Measurements from ENCODE around the gene CACNA1C. TPM values are rescaled to one million over a fixed set of nuclear protein-coding genes. Genes with fewer than 3 reads are reported as not detected.

Gene CACNA1C
- total and polyA plus RNA-seq, 10 of the 15 experiments (the other 5 are each of a cell fraction or from before 2014, with no cell fraction given): under 0.01 to 0.15 (median 0.09) TPM; not detected in 5

- TF ChIP-seq ZBED1 (IDR thresholded peaks at IDR 0.05; ENCODE audit: borderline replicate concordance): no peak
Observed at GRCh38 chr12:2492236-2492635, 439.4 kb downstream of the CACNA1C start (continued).

DNA sequence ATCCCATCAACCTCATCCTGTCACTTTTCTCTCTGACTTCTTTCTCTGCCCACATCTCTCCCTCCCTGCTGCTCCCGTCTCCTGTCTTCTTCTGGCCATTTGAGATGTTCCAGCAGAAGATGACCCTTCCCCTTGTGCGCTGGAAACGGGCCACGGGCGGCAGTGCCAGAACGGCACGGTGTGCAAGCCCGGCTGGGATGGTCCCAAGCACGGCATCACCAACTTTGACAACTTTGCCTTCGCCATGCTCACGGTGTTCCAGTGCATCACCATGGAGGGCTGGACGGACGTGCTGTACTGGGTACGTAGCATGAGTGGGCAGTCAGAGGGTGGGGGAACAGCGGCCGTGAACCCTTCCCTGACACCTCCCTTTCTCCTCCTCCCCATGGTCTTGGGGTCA lies 440.3 kb downstream of the CACNA1C start:
- H3K4me2 ChIP-seq (ENCODE audit: control insufficient read depth, insufficient read depth): no peak overlapping the region
- peaks cover 0 to 7% of the 10 kb centered on the region in 2 experiments; a peak in 3 of 4 replicates for H3K27me3 ChIP-seq (replicated peaks in 1 of 2; ENCODE audit: control insufficient read depth in 2 of 2, insufficient read depth in 2 of 2, low read length in 1 of 2)
- CTCF ChIA-PET: no interaction called here
- TF ChIP-seq ASH2L (IDR thresholded peaks at IDR 0.05; ENCODE audit: borderline replicate concordance, low read depth) (no peak), HDAC2 (IDR thresholded peaks at IDR 0.05) (no peak), TAF1 (IDR thresholded peaks at IDR 0.05; ENCODE audit: borderline replicate concordance, low read depth, low read length) (no peak), MTA2 (IDR thresholded peaks at IDR 0.05; ENCODE audit: low read depth) (no peak), STAT3 (IDR thresholded peaks at IDR 0.05; ENCODE audit: low read depth, low read length) (no peak), CEBPZ (IDR thresholded peaks at IDR 0.05; ENCODE audit: low read depth, low read length) (no peak), ZNF207 (IDR thresholded peaks at IDR 0.05; ENCODE audit: borderline replicate concordance) (no peak), WRNIP1 (IDR thresholded peaks at IDR 0.05; ENCODE audit: borderline replicate concordance, low read depth, low read length) (no peak), ZBTB33 (IDR thresholded peaks at IDR 0.05) (no peak), GATAD2B (conservative IDR thresholded peaks at IDR 0.05; ENCODE audit: low read depth) (no peak)
- TF ChIP-seq, protein P1, sequence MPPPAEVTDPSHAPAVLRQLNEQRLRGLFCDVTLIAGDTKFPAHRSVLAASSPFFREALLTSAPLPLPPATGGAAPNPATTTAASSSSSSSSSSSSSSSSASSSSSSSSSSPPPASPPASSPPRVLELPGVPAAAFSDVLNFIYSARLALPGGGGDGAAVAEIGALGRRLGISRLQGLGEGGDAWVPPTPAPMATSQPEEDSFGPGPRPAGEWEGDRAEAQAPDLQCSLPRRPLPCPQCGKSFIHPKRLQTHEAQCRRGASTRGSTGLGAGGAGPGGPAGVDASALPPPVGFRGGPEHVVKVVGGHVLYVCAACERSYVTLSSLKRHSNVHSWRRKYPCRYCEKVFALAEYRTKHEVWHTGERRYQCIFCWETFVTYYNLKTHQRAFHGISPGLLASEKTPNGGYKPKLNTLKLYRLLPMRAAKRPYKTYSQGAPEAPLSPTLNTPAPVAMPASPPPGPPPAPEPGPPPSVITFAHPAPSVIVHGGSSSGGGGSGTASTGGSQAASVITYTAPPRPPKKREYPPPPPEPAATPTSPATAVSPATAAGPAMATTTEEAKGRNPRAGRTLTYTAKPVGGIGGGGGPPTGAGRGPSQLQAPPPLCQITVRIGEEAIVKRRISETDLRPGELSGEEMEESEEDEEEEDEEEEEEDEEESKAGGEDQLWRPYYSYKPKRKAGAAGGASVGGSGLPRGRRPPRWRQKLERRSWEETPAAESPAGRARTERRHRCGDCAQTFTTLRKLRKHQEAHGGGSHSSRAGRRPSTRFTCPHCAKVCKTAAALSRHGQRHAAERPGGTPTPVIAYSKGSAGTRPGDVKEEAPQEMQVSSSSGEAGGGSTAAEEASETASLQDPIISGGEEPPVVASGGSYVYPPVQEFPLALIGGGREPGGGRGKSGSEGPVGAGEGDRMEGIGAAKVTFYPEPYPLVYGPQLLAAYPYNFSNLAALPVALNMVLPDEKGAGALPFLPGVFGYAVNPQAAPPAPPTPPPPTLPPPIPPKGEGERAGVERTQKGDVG (CRISPR knock-in tag; IDR thresholded peaks at IDR 0.05): no peak
- no peaks in the 10 kb centered on the region for H3K9me3 ChIP-seq (replicated peaks; ENCODE audit: control insufficient read depth, insufficient read depth, low read length)
- no peak overlapping the region for H2AFZ ChIP-seq (ENCODE audit: control insufficient read depth, low read depth, low read length)
- no peak for FAIRE-seq
- H3K36me3 ChIP-seq (ENCODE audit: control insufficient read depth in 2 of 2, insufficient read depth in 2 of 2, low read length in 1 of 2): no peaks in the 10 kb centered on the region
- H3K79me2 ChIP-seq (ENCODE audit: control insufficient read depth, insufficient read depth, low read length): no peaks in the 10 kb centered on the region
- ATAC-seq: no peak
- no peak for DNase-seq (ENCODE audit: low read depth, low spot score)
- no peak overlapping the region for H3K9ac ChIP-seq (ENCODE audit: control insufficient read depth, insufficient read depth, low read length)
- no peaks in the 10 kb centered on the region for H3K4me1 ChIP-seq (ENCODE audit: control insufficient read depth, insufficient read depth, low read length)
- H4K20me1 ChIP-seq (ENCODE audit: control insufficient read depth, insufficient read depth): no peaks in the 10 kb centered on the region
- RAD21 ChIA-PET (ENCODE audit: unreplicated experiment): no interaction called here
- SMC1A ChIA-PET (ENCODE audit: uncharacterized antibody, unreplicated experiment): no interaction called here
- in situ Hi-C loops (cut with MboI): no loop called here
- intact Hi-C loops (cut with micrococcal nuclease; ENCODE audit: unreplicated experiment): no loop called here
- no TSS peak for BruUV-seq (replicated peaks)
- WGBS (ENCODE audit: insufficient coverage, insufficient replicate concordance, low lambda C conversion rate, missing lambda C conversion rate): 72% methylated on average over 16 of the region's 16 CpGs
- POLR2A ChIA-PET: no interaction called here
- no peak overlapping the region for H3K27ac ChIP-seq (ENCODE audit: control insufficient read depth, insufficient read depth)
- no peak overlapping the region for H3K4me3 ChIP-seq

Data from GM12878 (cell line).